Colonic mucosa (tissue), 4 donors: Measurements from ENCODE around the gene SEMA5B. TPM values are rescaled to one million over a fixed set of nuclear protein-coding genes. Genes with fewer than 3 reads are reported as not detected.

Experiments
- DNase-seq: peaks from one replicate; pipeline ENCODE4 v3.0.0-alpha.2; 2020
- H3K27ac ChIP-seq: fragments of 200-600 bp; one replicate; pipeline ENCODE4 v1.8.0; 2021
- H3K27me3 ChIP-seq: fragments of 200-600 bp; one replicate; pipeline ENCODE4 v1.8.0; 2021
- H3K36me3 ChIP-seq: fragments of 200-600 bp; one replicate; pipeline ENCODE4 v1.8.0; 2021
- H3K4me1 ChIP-seq: fragments of 200-600 bp; one replicate; pipeline ENCODE4 v1.8.0; 2021; ENCODE audit warnings: mild to moderate bottlenecking
- H3K4me3 ChIP-seq: fragments of 200-600 bp; one replicate; pipeline ENCODE4 v1.8.0; 2021
- H3K9ac ChIP-seq, 2 donors: one replicate each; pipeline ENCODE4 v1.7.0; 2013; ENCODE audit warnings: control low read depth in 2 of 2, low read depth in 2 of 2, low read length in 2 of 2
- H3K9me3 ChIP-seq: fragments of 200-600 bp; one replicate; pipeline ENCODE4 v1.8.0; 2021
- intact Hi-C: fragments of 100-400 bp; cut with DNase I; formaldehyde crosslinking; loops from one replicate; pipeline ENCODE4 v1.14.1; 2022
- total RNA-seq, 2 donors: library from RNA; stranded (reverse); fragmentation: NEBNext Ultra II Directional in 1 of 2; extraction: Animal tissue kit (Norgen Biotek cat#: 25700) in 1 of 2; gene quantifications; one replicate each; pipeline ENCODE4 v1.2.1, GENCODE V29; 2021
- TF ChIP-seq, protein P1 (sequence below): fragments of 200-600 bp; IDR thresholded peaks from one replicate; pipeline ENCODE4 v1.8.0; 2022; ENCODE audit warnings: antibody characterized with exemption, mild to moderate bottlenecking
- donor health status: healthy.
- donor health status: DM: no; HTN: no; CAD: no.
- donor health status: DM: no; HTN: no; CAD: no.

SEMA5B gene
- total RNA-seq, 2 donors from 2014 or later: 0.40 to 1.3 TPM

- Histone ChIP-seq H3K9me3 (no peaks in the 10 kb centered on the region), H3K27ac (no peak overlapping the region), H3K9ac (no peak overlapping the region), H3K4me1 (no peaks in the 10 kb centered on the region), H3K27me3 (no peaks in the 10 kb centered on the region), H3K36me3 (no peaks in the 10 kb centered on the region), H3K4me3 (no peak overlapping the region)
- no peak for DNase-seq
- intact Hi-C loops: no loop called here
- TF ChIP-seq, protein P1, sequence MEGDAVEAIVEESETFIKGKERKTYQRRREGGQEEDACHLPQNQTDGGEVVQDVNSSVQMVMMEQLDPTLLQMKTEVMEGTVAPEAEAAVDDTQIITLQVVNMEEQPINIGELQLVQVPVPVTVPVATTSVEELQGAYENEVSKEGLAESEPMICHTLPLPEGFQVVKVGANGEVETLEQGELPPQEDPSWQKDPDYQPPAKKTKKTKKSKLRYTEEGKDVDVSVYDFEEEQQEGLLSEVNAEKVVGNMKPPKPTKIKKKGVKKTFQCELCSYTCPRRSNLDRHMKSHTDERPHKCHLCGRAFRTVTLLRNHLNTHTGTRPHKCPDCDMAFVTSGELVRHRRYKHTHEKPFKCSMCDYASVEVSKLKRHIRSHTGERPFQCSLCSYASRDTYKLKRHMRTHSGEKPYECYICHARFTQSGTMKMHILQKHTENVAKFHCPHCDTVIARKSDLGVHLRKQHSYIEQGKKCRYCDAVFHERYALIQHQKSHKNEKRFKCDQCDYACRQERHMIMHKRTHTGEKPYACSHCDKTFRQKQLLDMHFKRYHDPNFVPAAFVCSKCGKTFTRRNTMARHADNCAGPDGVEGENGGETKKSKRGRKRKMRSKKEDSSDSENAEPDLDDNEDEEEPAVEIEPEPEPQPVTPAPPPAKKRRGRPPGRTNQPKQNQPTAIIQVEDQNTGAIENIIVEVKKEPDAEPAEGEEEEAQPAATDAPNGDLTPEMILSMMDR: no peak
These were observed 11.6 kb upstream of the SEMA5B start for GRCh38 chr3:123039178-123039577.

- TF ChIP-seq, protein P1: no peak
- Histone ChIP-seq H3K9ac (no peak overlapping the region), H3K27me3 (no peaks in the 10 kb centered on the region), H3K36me3 (no peaks in the 10 kb centered on the region), H3K27ac (no peak overlapping the region), H3K4me3 (no peak overlapping the region), H3K4me1 (no peaks in the 10 kb centered on the region), H3K9me3 (no peaks in the 10 kb centered on the region)
- intact Hi-C loops: no loop called here
- DNase-seq: no peak
These were observed 11.2 kb upstream of the SEMA5B start for GRCh38 chr3:123038751-123039150.

GRCh38 chr3:123037015-123037375, 9.4 kb upstream of the SEMA5B start:
- intact Hi-C loops: no loop called here

GRCh38 chr3:123036352-123037014, 8.9 kb upstream of the SEMA5B start:
- Histone ChIP-seq H3K4me1 (no peaks in the 10 kb centered on the region), H3K4me3 (no peak overlapping the region), H3K27me3 (no peaks in the 10 kb centered on the region), H3K9me3 (no peaks in the 10 kb centered on the region), H3K36me3 (no peaks in the 10 kb centered on the region), H3K27ac (no peak overlapping the region), H3K9ac (no peak overlapping the region)
- DNase-seq: no peak
- TF ChIP-seq, protein P1: no peak
- intact Hi-C loops: no loop called here

More at GRCh38 chr3:123037015-123037375, 9.4 kb upstream of the SEMA5B start:
- H3K36me3 ChIP-seq: no peaks in the 10 kb centered on the region
- H3K27me3 ChIP-seq: no peaks in the 10 kb centered on the region
- no peaks in the 10 kb centered on the region for H3K4me1 ChIP-seq
- TF ChIP-seq, protein P1: no peak
- H3K27ac ChIP-seq: no peak overlapping the region
- DNase-seq: no peak
- no peak overlapping the region for H3K9ac ChIP-seq
- no peak overlapping the region for H3K4me3 ChIP-seq
- no peaks in the 10 kb centered on the region for H3K9me3 ChIP-seq

DNA sequence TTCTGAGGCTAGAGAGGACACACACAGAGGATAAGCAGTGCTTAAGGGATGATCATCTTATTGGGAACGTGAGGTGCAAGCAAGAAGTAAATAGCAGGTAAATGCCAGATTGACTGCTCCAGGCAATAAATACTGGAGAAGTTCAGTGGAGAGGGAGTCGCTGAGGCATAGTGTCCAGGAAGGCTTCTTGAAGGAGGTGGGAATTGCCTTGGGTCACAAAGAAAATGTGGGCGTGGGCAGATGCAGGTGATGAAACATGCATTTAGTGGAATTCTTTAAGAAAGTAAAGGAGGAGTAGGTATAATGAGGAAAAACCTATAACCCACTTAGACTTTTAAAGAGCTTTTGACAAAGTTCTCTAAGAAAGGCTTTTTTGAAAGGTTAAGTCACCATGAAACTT, 7.4 kb upstream of the SEMA5B start:
- DNase-seq: no peak
- H3K27ac ChIP-seq: no peak overlapping the region
- H3K9me3 ChIP-seq: no peaks in the 10 kb centered on the region
- H3K9ac ChIP-seq: no peak overlapping the region
- H3K27me3 ChIP-seq: no peaks in the 10 kb centered on the region
- no peak overlapping the region for H3K4me3 ChIP-seq
- no peaks in the 10 kb centered on the region for H3K36me3 ChIP-seq
- intact Hi-C loops: no loop called here
- H3K4me1 ChIP-seq: no peaks in the 10 kb centered on the region
- TF ChIP-seq, protein P1: no peak
